CD14-positive monocyte (primary cell): ENCODE data around the gene CD4. TPM values are rescaled to one million over a fixed set of nuclear protein-coding genes. Genes with fewer than 3 reads are reported as not detected.

Experiments used
- DNase-seq, 3 donors: peaks; one replicate each; pipeline ENCODE4 v3.0.0-alpha.2; 2011 to 2022
- H2AFZ ChIP-seq: 2 replicates; pipeline ENCODE4 v1.6.0; 2012; ENCODE audit warnings: mild to moderate bottlenecking, low read depth, low read length, inconsistent platforms; ENCODE audit not compliant: insufficient read depth, poor library complexity, severe bottlenecking
- H3K27ac ChIP-seq, 2 donors: 1 replicate in 1 of 2; 2 replicates in 1 of 2; pipeline ENCODE4 v1.5.1; 2012 to 2013; ENCODE audit warnings: low read length in 2 of 2, control low read depth in 1 of 2, inconsistent platforms in 1 of 2, low read depth in 1 of 2, mild to moderate bottlenecking in 1 of 2
- H3K27me3 ChIP-seq, 2 donors: one replicate each; pipeline versions ENCODE4 v1.6.0 to v1.6.1; 2011 to 2013; ENCODE audit warnings: low read length in 2 of 2; ENCODE audit not compliant: control insufficient read depth in 2 of 2, insufficient read depth in 2 of 2
- H3K36me3 ChIP-seq, 2 donors: replicated peaks in 1 of 2; 1 replicate in 1 of 2; 2 replicates in 1 of 2; pipeline versions ENCODE4 v1.5.1 to v1.6.1; 2012 to 2013; ENCODE audit warnings: low read length in 2 of 2, control low read depth in 1 of 2, inconsistent platforms in 1 of 2, mild to moderate bottlenecking in 1 of 2; ENCODE audit not compliant: insufficient read depth in 2 of 2, control insufficient read depth in 1 of 2
- H3K4me1 ChIP-seq, 2 donors: 1 replicate in 1 of 2; 2 replicates in 1 of 2; pipeline versions ENCODE4 v1.5.1 to v1.6.1; 2012 to 2013; ENCODE audit warnings: low read length in 2 of 2, control low read depth in 1 of 2, inconsistent platforms in 1 of 2, mild to moderate bottlenecking in 1 of 2, moderate library complexity in 1 of 2; ENCODE audit not compliant: insufficient read depth in 2 of 2, control insufficient read depth in 1 of 2
- H3K4me2 ChIP-seq: replicated peaks from 2 replicates; pipeline ENCODE3; 2012; ENCODE audit warnings: low read length, moderate library complexity, mild to moderate bottlenecking; ENCODE audit not compliant: poor library complexity, severe bottlenecking; ENCODE audit errors: extremely low read depth
- H3K4me3 ChIP-seq, 3 experiments: fragments of 200-600 bp in 1 of 3; sonication (generic) in 1 of 3; replicated peaks in 1 of 3; 1 replicate in 2 of 3; 2 replicates in 1 of 3; pipeline ENCODE4 v1.5.1; 2011 to 2013; ENCODE audit warnings: low read length in 3 of 3, mild to moderate bottlenecking in 3 of 3, control low read depth in 2 of 3, low read depth in 2 of 3, inconsistent platforms in 1 of 3, moderate library complexity in 1 of 3
- H3K79me2 ChIP-seq: 2 replicates; pipeline ENCODE4 v1.6.0; 2012; ENCODE audit warnings: mild to moderate bottlenecking, control low read depth, inconsistent platforms, low read length, moderate library complexity; ENCODE audit not compliant: insufficient read depth
- H3K9ac ChIP-seq: 2 replicates; pipeline ENCODE4 v1.6.0; 2017; ENCODE audit warnings: low read length, mild to moderate bottlenecking; ENCODE audit not compliant: insufficient read depth, poor library complexity, severe bottlenecking
- H3K9me3 ChIP-seq, 2 donors: replicated peaks in 1 of 2; 1 replicate in 1 of 2; 2 replicates in 1 of 2; pipeline versions ENCODE4 v1.5.1 to v1.6.1; 2012 to 2013; ENCODE audit warnings: low read length in 2 of 2, control low read depth in 1 of 2; ENCODE audit not compliant: control insufficient read depth in 1 of 2, insufficient read depth in 1 of 2
- H4K20me1 ChIP-seq: 2 replicates; pipeline ENCODE4 v1.6.0; 2012; ENCODE audit warnings: mild to moderate bottlenecking, low read length, control low read depth, moderate library complexity; ENCODE audit not compliant: insufficient read depth
- H3K27ac Mint-ChIP-seq, 7 donors: one replicate each; pipeline ENCODE4 v1.8.0; 2020; ENCODE audit warnings: mild to moderate bottlenecking in 7 of 7, mixed read lengths in 7 of 7, moderate library complexity in 6 of 7, inconsistent platforms in 2 of 7
- H3K27me3 Mint-ChIP-seq, 3 donors: one replicate each; pipeline ENCODE4 v1.8.0; 2021 to 2022; ENCODE audit warnings: low read depth in 3 of 3, mild to moderate bottlenecking in 3 of 3, mixed read lengths in 3 of 3, moderate library complexity in 3 of 3, inconsistent platforms in 1 of 3
- H3K36me3 Mint-ChIP-seq, 2 donors: one replicate each; pipeline ENCODE4 v1.8.0; 2020; ENCODE audit warnings: mixed read lengths in 2 of 2, inconsistent platforms in 1 of 2, mild to moderate bottlenecking in 1 of 2
- H3K4me1 Mint-ChIP-seq: one replicate; pipeline ENCODE4 v1.8.0; 2020; ENCODE audit warnings: mild to moderate bottlenecking, mixed read lengths
- H3K4me3 Mint-ChIP-seq, 2 donors: one replicate each; pipeline ENCODE4 v1.8.0; 2020; ENCODE audit warnings: mild to moderate bottlenecking in 2 of 2, mixed read lengths in 2 of 2, moderate library complexity in 1 of 2
- H3K9me3 Mint-ChIP-seq, 7 donors: one replicate each; pipeline ENCODE4 v1.8.0; 2020 to 2022; ENCODE audit warnings: mixed read lengths in 7 of 7, mild to moderate bottlenecking in 6 of 7, moderate library complexity in 6 of 7, inconsistent platforms in 2 of 7
- CTCF ChIP-seq: fragments of 200-600 bp; IDR thresholded peaks from one replicate; pipeline ENCODE4 v1.8.0; 2022; ENCODE audit warnings: antibody characterized with exemption, mild to moderate bottlenecking
- WGBS: methylation state at CpG from one replicate; pipeline ENCODE4 v1.1.5; 2013; ENCODE audit warnings: missing lambda C conversion rate; ENCODE audit not compliant: insufficient coverage; 5-methylcytosine and 5-hydroxymethylcytosine counted together
- intact Hi-C, 2 donors: fragments of 100-400 bp; cut with micrococcal nuclease; formaldehyde crosslinking; loops; one replicate each; pipeline versions ENCODE4 v1.15.0 to v1.15.1; 2023
- polyA plus RNA-seq, 3 donors: library from polyadenylated mRNA; depleted of rRNA in 1 of 3; unstranded in 2 of 3; stranded (reverse) in 1 of 3; fragments of 300-500 nt in 2 of 3; fragments of >200 nt in 1 of 3; fragmentation: Illumina TruSeq in 2 of 3; gene quantifications; 1 replicate in 2 of 3; 2 replicates in 1 of 3; pipeline ENCODE4 v1.2.3, GENCODE V29; 2012 to 2021

CD4 gene
- polyA plus RNA-seq, 3 donors = 261 to 371 (median 269) TPM

GRCh38 chr12:6853626-6854025 is 64.3 kb downstream of the CD4 start:
- H3K9ac ChIP-seq = no peak overlapping the region
- no peaks in the 10 kb centered on the region for H3K27me3 Mint-ChIP-seq
- peaks cover 42 to 48% of the 10 kb centered on the region in 2 donors for H3K36me3 Mint-ChIP-seq
- H3K79me2 ChIP-seq = peaks cover 50% of the 10 kb centered on the region
- peaks cover 9% of the 10 kb centered on the region for H4K20me1 ChIP-seq
- no peak overlapping the region for H3K27ac Mint-ChIP-seq
- no peak overlapping the region for H3K27ac ChIP-seq
- intact Hi-C loops = loop anchor here in 1 of 2 donors (10.0 kb wide), 1 partner anchor 51 kb away; the partner anchor contains the start of gene LRRC23
- 100% methylated on average over 1 of the region's 1 CpG for WGBS
- DNase-seq = no peak
- no peak overlapping the region for H3K4me2 ChIP-seq
- H3K4me1 ChIP-seq = peaks cover 29 to 35% of the 10 kb centered on the region in 2 donors
- H3K9me3 Mint-ChIP-seq = peaks cover 0 to 1% (median 0%) of the 10 kb centered on the region in 7 donors
- no peaks in the 10 kb centered on the region for H3K27me3 ChIP-seq
- H2AFZ ChIP-seq = no peak overlapping the region
- peaks cover 27% of the 10 kb centered on the region for H3K4me1 Mint-ChIP-seq
- no peak for TF ChIP-seq CTCF
- no peak overlapping the region for H3K4me3 ChIP-seq
- H3K4me3 Mint-ChIP-seq = no peak overlapping the region
- no peaks in the 10 kb centered on the region for H3K9me3 ChIP-seq
- H3K36me3 ChIP-seq = peaks cover 36 to 49% of the 10 kb centered on the region in 2 donors

GRCh38 chr12:6854036-6854435 is 64.7 kb downstream of the CD4 start:
- WGBS = 97% methylated on average over 5 of the region's 6 CpGs

More at GRCh38 chr12:6854036-6854435, 64.7 kb downstream of the CD4 start:
- H3K36me3 Mint-ChIP-seq = peaks cover 46 to 49% of the 10 kb centered on the region in 2 donors
- Histone ChIP-seq H3K79me2 (peaks cover 46% of the 10 kb centered on the region), H4K20me1 (peaks cover 9% of the 10 kb centered on the region), H3K4me2 (no peak overlapping the region), H3K27ac (no peak overlapping the region), H3K36me3 (peaks cover 40 to 49% of the 10 kb centered on the region in 2 donors), H3K4me3 (no peak overlapping the region), H3K4me1 (peaks cover 29 to 35% of the 10 kb centered on the region in 2 donors), H3K27me3 (no peaks in the 10 kb centered on the region), H2AFZ (no peak overlapping the region), H3K9ac (no peak overlapping the region), H3K9me3 (no peaks in the 10 kb centered on the region)
- intact Hi-C loops = loop anchor here in 1 of 2 donors (10.0 kb wide), 1 partner anchor 51 kb away; the partner anchor contains the start of gene LRRC23
- no peak overlapping the region for H3K27ac Mint-ChIP-seq
- H3K4me1 Mint-ChIP-seq = peaks cover 27% of the 10 kb centered on the region
- H3K4me3 Mint-ChIP-seq = no peak overlapping the region
- peaks cover 0 to 1% (median 0%) of the 10 kb centered on the region in 7 donors for H3K9me3 Mint-ChIP-seq
- H3K27me3 Mint-ChIP-seq = no peaks in the 10 kb centered on the region
- no peak for TF ChIP-seq CTCF
- no peak for DNase-seq
